ENCODE results near the gene P3H2. TPM values are rescaled to one million over a fixed set of nuclear protein-coding genes. Genes with fewer than 3 reads are reported as not detected.

The P3H2 gene
- total and polyA plus RNA-seq, 9 of the 15 experiments (the other 6 are each of a cell fraction or from before 2014, with no cell fraction given) = 0.04 to 0.26 (median 0.22) TPM; not detected in 6

DNA sequence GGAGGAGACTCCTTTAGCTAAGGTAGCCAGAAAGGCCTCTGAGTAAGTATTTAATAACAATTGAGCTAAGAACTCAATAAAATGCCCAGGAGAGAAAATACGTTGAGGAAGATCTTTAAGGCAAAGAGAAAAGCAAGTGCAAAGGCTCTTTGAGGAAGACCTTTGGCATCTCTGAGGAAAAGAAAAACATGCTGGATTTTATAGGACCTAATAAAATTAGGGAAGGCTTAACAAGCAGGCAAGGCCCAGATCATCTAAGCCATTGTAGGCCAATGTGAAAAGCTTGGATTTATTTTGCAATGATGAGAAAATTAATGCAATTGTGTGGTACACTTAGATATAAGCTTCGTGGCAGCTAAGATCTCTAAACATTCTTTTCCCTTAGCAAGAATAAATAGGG, 75.7 kb downstream of the P3H2 start:
- no peak for ATAC-seq
- no peak overlapping the region for H3K27ac ChIP-seq (ENCODE audit: extremely low read depth, low read depth, low read length)
- 5% methylated on average over 2 of the region's 2 CpGs for WGBS (ENCODE audit: insufficient coverage, low coverage, missing lambda C conversion rate)
- in situ Hi-C loops (cut with MboI) = no loop called here
- H3K9ac ChIP-seq (ENCODE audit: insufficient read depth in 1 of 2, low read depth in 2 of 2, low read length in 2 of 2) = no peak overlapping the region
- intact Hi-C loops (cut with micrococcal nuclease) = no loop called here
- BruUV-seq (replicated peaks) = no TSS peak
- no peaks in the 10 kb centered on the region for H3K79me2 ChIP-seq (ENCODE audit: control insufficient read depth, insufficient read depth, low read length)
- H3K4me2 ChIP-seq (ENCODE audit: insufficient read depth, low read length) = no peak overlapping the region
- FAIRE-seq = no peak
- H3K9me1 ChIP-seq (ENCODE audit: control insufficient read depth, insufficient read depth, low read length) = no peaks in the 10 kb centered on the region
- DNase-seq (ENCODE audit: extremely low read depth in 1 of 4, low spot score in 3 of 4) = no peak
- POLR2A ChIA-PET = no interaction called here
- no peaks in the 10 kb centered on the region for H3K36me3 ChIP-seq (ENCODE audit: control insufficient read depth, insufficient read depth, low read length)
- no peaks in the 10 kb centered on the region for H3K27me3 ChIP-seq (ENCODE audit: control insufficient read depth in 2 of 2, insufficient read depth in 2 of 2, low read length in 2 of 2)
- H4K20me1 ChIP-seq (replicated peaks; ENCODE audit: control insufficient read depth, insufficient read depth, low read length) = no peaks in the 10 kb centered on the region
- CTCF ChIA-PET (ENCODE audit: low intra/inter-chr PET ratio) = no interaction called here
- H3K4me3 ChIP-seq = no peak overlapping the region
- no peaks in the 10 kb centered on the region; the same call in 1 of the 2 replicates for H3K9me3 ChIP-seq (replicated peaks; ENCODE audit: control insufficient read depth, insufficient read depth, low read depth, low read length)
- H3K4me1 ChIP-seq (replicated peaks in 1 of 2; ENCODE audit: control insufficient read depth in 2 of 2, insufficient read depth in 2 of 2, low read length in 2 of 2) = no peaks in the 10 kb centered on the region
- no peak overlapping the region for H2AFZ ChIP-seq (ENCODE audit: low read depth, low read length)
- no peak for TF ChIP-seq ZNF561 (CRISPR knock-in tag; conservative IDR thresholded peaks at IDR 0.05)
- TF ChIP-seq DNMT1 (IDR thresholded peaks at IDR 0.05) = no peak
- no peak for TF ChIP-seq SMAD1 (IDR thresholded peaks at IDR 0.05; ENCODE audit: low read depth, low read length, partially characterized antibody)
- no peak for TF ChIP-seq ESRRB (CRISPR knock-in tag; IDR thresholded peaks at IDR 0.05; ENCODE audit: borderline replicate concordance)
- no peak for TF ChIP-seq ZSCAN32 (CRISPR knock-in tag; IDR thresholded peaks at IDR 0.05)
- no peak for TF ChIP-seq PATZ1 (CRISPR knock-in tag; IDR thresholded peaks at IDR 0.05; ENCODE audit: borderline replicate concordance)
- no peak for TF ChIP-seq FUS (optimal IDR thresholded peaks at IDR 0.05; ENCODE audit: low read depth, low read length)
- no peak for TF ChIP-seq ZNF586 (CRISPR knock-in tag; conservative IDR thresholded peaks at IDR 0.05)
- TF ChIP-seq, protein P1, sequence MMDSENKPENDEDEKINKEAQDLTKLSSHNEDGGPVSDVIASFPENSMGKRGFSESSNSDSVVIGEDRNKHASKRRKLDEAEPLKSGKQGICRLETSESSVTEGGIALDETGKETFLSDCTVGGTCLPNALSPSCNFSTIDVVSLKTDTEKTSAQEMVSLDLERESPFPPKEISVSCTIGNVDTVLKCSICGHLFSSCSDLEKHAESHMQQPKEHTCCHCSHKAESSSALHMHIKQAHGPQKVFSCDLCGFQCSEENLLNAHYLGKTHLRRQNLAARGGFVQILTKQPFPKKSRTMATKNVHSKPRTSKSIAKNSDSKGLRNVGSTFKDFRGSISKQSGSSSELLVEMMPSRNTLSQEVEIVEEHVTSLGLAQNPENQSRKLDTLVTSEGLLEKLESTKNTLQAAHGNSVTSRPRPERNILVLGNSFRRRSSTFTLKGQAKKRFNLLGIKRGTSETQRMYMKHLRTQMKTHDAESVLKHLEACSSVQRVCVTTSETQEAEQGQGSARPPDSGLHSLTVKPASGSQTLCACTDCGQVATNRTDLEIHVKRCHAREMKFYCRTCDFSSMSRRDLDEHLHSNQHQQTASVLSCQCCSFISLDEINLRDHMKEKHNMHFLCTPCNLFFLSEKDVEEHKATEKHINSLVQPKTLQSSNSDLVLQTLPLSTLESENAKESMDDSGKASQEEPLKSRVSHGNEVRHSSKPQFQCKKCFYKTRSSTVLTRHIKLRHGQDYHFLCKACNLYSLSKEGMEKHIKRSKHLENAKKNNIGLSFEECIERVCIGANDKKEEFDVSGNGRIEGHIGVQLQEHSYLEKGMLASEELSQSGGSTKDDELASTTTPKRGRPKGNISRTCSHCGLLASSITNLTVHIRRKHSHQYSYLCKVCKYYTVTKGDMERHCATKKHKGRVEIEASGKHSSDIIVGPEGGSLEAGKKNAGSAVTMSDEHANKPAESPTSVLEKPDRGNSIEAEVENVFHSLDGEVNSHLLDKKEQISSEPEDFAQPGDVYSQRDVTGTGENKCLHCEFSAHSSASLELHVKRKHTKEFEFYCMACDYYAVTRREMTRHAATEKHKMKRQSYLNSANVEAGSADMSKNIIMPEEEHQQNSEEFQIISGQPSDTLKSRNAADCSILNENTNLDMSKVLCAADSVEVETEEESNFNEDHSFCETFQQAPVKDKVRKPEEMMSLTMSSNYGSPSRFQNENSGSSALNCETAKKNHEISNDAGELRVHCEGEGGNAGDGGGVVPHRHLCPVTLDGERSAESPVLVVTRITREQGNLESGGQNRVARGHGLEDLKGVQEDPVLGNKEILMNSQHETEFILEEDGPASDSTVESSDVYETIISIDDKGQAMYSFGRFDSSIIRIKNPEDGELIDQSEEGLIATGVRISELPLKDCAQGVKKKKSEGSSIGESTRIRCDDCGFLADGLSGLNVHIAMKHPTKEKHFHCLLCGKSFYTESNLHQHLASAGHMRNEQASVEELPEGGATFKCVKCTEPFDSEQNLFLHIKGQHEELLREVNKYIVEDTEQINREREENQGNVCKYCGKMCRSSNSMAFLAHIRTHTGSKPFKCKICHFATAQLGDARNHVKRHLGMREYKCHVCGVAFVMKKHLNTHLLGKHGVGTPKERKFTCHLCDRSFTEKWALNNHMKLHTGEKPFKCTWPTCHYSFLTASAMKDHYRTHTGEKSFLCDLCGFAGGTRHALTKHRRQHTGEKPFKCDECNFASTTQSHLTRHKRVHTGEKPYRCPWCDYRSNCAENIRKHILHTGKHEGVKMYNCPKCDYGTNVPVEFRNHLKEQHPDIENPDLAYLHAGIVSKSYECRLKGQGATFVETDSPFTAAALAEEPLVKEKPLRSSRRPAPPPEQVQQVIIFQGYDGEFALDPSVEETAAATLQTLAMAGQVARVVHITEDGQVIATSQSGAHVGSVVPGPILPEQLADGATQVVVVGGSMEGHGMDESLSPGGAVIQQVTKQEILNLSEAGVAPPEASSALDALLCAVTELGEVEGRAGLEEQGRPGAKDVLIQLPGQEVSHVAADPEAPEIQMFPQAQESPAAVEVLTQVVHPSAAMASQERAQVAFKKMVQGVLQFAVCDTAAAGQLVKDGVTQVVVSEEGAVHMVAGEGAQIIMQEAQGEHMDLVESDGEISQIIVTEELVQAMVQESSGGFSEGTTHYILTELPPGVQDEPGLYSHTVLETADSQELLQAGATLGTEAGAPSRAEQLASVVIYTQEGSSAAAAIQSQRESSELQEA (IDR thresholded peaks at IDR 0.05; ENCODE audit: low read depth) = no peak
- no peak for TF ChIP-seq ETS2 (tag; IDR thresholded peaks at IDR 0.05; ENCODE audit: borderline replicate concordance, poor library complexity, severe bottlenecking)
- no peak for TF ChIP-seq MCM7 (IDR thresholded peaks at IDR 0.05)
- no peak for TF ChIP-seq XRCC3 (IDR thresholded peaks at IDR 0.05)
- no peak for TF ChIP-seq SRSF1 (IDR thresholded peaks at IDR 0.05; ENCODE audit: low read depth, low read length)
- no peak for TF ChIP-seq FOS (IDR thresholded peaks at IDR 0.05; ENCODE audit: extremely low read depth, insufficient read length)
- no peak for TF ChIP-seq L3MBTL2 (IDR thresholded peaks at IDR 0.05)
